Measurements from ENCODE around the gene CACNA1A.

CACNA1A gene

GRCh38 chr19:13503570-13504235 lies 2.6 kb downstream of the CACNA1A start:
- in situ Hi-C loops (cut with HindIII; ENCODE audit: low pct_ligation_motif_present, low pct_unique_long_range_greater_than_20kb, low sequenced_read_pairs): no loop called here
- DNase-seq: no peak

- DNase-seq: no peak
- in situ Hi-C loops (cut with HindIII; ENCODE audit: low pct_ligation_motif_present, low pct_unique_long_range_greater_than_20kb, low sequenced_read_pairs): no loop called here
These were observed 4.0 kb downstream of the CACNA1A start for GRCh38 chr19:13502231-13502630.

GRCh38 chr19:13499692-13500091 lies 6.6 kb downstream of the CACNA1A start:
- no peak for DNase-seq
- in situ Hi-C loops (cut with HindIII; ENCODE audit: low pct_ligation_motif_present, low pct_unique_long_range_greater_than_20kb, low sequenced_read_pairs): no loop called here

- DNase-seq: no peak
- in situ Hi-C loops (cut with HindIII; ENCODE audit: low pct_ligation_motif_present, low pct_unique_long_range_greater_than_20kb, low sequenced_read_pairs): no loop called here
These were observed 12.6 kb downstream of the CACNA1A start for GRCh38 chr19:13493516-13494310.

GRCh38 chr19:13492128-13492527 lies 14.2 kb downstream of the CACNA1A start:
- in situ Hi-C loops (cut with HindIII; ENCODE audit: low pct_ligation_motif_present, low pct_unique_long_range_greater_than_20kb, low sequenced_read_pairs): no loop called here

GRCh38 chr19:13487985-13488384 lies 18.3 kb downstream of the CACNA1A start:
- no peak for DNase-seq
- in situ Hi-C loops (cut with HindIII; ENCODE audit: low pct_ligation_motif_present, low pct_unique_long_range_greater_than_20kb, low sequenced_read_pairs): no loop called here

More at GRCh38 chr19:13492128-13492527, 14.2 kb downstream of the CACNA1A start:
- peak; percentile 53 for DNase-seq

- in situ Hi-C loops (cut with HindIII; ENCODE audit: low pct_ligation_motif_present, low pct_unique_long_range_greater_than_20kb, low sequenced_read_pairs): no loop called here
- DNase-seq: no peak
These were observed 22.1 kb downstream of the CACNA1A start for GRCh38 chr19:13484166-13484565.

- DNase-seq: no peak
- in situ Hi-C loops (cut with HindIII; ENCODE audit: low pct_ligation_motif_present, low pct_unique_long_range_greater_than_20kb, low sequenced_read_pairs): no loop called here
These were observed 23.1 kb downstream of the CACNA1A start for GRCh38 chr19:13483215-13483614.

- no peak for DNase-seq
- in situ Hi-C loops (cut with HindIII; ENCODE audit: low pct_ligation_motif_present, low pct_unique_long_range_greater_than_20kb, low sequenced_read_pairs): no loop called here
These were observed 27.7 kb downstream of the CACNA1A start for GRCh38 chr19:13478576-13478975.

- DNase-seq: no peak
- in situ Hi-C loops (cut with HindIII; ENCODE audit: low pct_ligation_motif_present, low pct_unique_long_range_greater_than_20kb, low sequenced_read_pairs): no loop called here
These were observed 30.2 kb downstream of the CACNA1A start for GRCh38 chr19:13476071-13476470.

GRCh38 chr19:13475044-13475443 lies 31.2 kb downstream of the CACNA1A start:
- in situ Hi-C loops (cut with HindIII; ENCODE audit: low pct_ligation_motif_present, low pct_unique_long_range_greater_than_20kb, low sequenced_read_pairs): no loop called here
- no peak for DNase-seq

GRCh38 chr19:13466697-13467096 lies 39.6 kb downstream of the CACNA1A start:
- in situ Hi-C loops (cut with HindIII; ENCODE audit: low pct_ligation_motif_present, low pct_unique_long_range_greater_than_20kb, low sequenced_read_pairs): no loop called here

GRCh38 chr19:13463296-13463695 lies 43.0 kb downstream of the CACNA1A start:
- peak; percentile 49 for DNase-seq
- in situ Hi-C loops (cut with HindIII; ENCODE audit: low pct_ligation_motif_present, low pct_unique_long_range_greater_than_20kb, low sequenced_read_pairs): no loop called here

More at GRCh38 chr19:13466697-13467096, 39.6 kb downstream of the CACNA1A start:
- no peak for DNase-seq

GRCh38 chr19:13461536-13461935 lies 44.7 kb downstream of the CACNA1A start:
- DNase-seq: no peak
- in situ Hi-C loops (cut with HindIII; ENCODE audit: low pct_ligation_motif_present, low pct_unique_long_range_greater_than_20kb, low sequenced_read_pairs): no loop called here

- no peak for DNase-seq
- in situ Hi-C loops (cut with HindIII; ENCODE audit: low pct_ligation_motif_present, low pct_unique_long_range_greater_than_20kb, low sequenced_read_pairs): no loop called here
These were observed 46.2 kb downstream of the CACNA1A start for GRCh38 chr19:13460045-13460444.

- DNase-seq: no peak
These were observed 46.9 kb downstream of the CACNA1A start for GRCh38 chr19:13459351-13459750.

GRCh38 chr19:13451434-13451995 lies 54.8 kb downstream of the CACNA1A start:
- DNase-seq: no peak

More at GRCh38 chr19:13459351-13459750, 46.9 kb downstream of the CACNA1A start:
- in situ Hi-C loops (cut with HindIII; ENCODE audit: low pct_ligation_motif_present, low pct_unique_long_range_greater_than_20kb, low sequenced_read_pairs): no loop called here

GRCh38 chr19:13447978-13448377 lies 58.3 kb downstream of the CACNA1A start:
- DNase-seq: no peak
- in situ Hi-C loops (cut with HindIII; ENCODE audit: low pct_ligation_motif_present, low pct_unique_long_range_greater_than_20kb, low sequenced_read_pairs): no loop called here

More at GRCh38 chr19:13451434-13451995, 54.8 kb downstream of the CACNA1A start:
- in situ Hi-C loops (cut with HindIII; ENCODE audit: low pct_ligation_motif_present, low pct_unique_long_range_greater_than_20kb, low sequenced_read_pairs): no loop called here

GRCh38 chr19:13441810-13442512 lies 64.3 kb downstream of the CACNA1A start:
- DNase-seq: peak; percentile 47
- in situ Hi-C loops (cut with HindIII; ENCODE audit: low pct_ligation_motif_present, low pct_unique_long_range_greater_than_20kb, low sequenced_read_pairs): no loop called here

Measured in ACHN (cell line).